ENCODE data around the gene SUZ12.
A peak's percentile ranks its signal among the peaks of the same experiment; 100 is the strongest.
"Not testable (repeated sequence)": the region's sequence is repeated elsewhere in the genome, so short reads cannot be mapped to it uniquely, and the experiment has no call there.

SUZ12 gene

GRCh38 chr17:31931756-31932155 is 5.1 kb upstream of the SUZ12 start:
- TF ChIP-seq POU6F1 (CRISPR knock-in tag; IDR thresholded peaks at IDR 0.05; ENCODE audit: borderline replicate concordance, low read depth) = no peak
- no peak for TF ChIP-seq ZNF8 (CRISPR knock-in tag; IDR thresholded peaks at IDR 0.05)
- no peak for TF ChIP-seq TOX (CRISPR knock-in tag; IDR thresholded peaks at IDR 0.05; ENCODE audit: borderline replicate concordance)
- no peak for TF ChIP-seq ZNF70 (CRISPR knock-in tag; IDR thresholded peaks at IDR 0.05)
- no peak for TF ChIP-seq ZNF565 (CRISPR knock-in tag; conservative IDR thresholded peaks at IDR 0.05; ENCODE audit: low read depth)
- TF ChIP-seq, protein P1, sequence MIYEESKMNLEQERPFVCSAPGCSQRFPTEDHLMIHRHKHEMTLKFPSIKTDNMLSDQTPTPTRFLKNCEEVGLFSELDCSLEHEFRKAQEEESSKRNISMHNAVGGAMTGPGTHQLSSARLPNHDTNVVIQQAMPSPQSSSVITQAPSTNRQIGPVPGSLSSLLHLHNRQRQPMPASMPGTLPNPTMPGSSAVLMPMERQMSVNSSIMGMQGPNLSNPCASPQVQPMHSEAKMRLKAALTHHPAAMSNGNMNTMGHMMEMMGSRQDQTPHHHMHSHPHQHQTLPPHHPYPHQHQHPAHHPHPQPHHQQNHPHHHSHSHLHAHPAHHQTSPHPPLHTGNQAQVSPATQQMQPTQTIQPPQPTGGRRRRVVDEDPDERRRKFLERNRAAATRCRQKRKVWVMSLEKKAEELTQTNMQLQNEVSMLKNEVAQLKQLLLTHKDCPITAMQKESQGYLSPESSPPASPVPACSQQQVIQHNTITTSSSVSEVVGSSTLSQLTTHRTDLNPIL (CRISPR knock-in tag; IDR thresholded peaks at IDR 0.05; ENCODE audit: low read depth) = no peak
- no peak for TF ChIP-seq CSDC2 (CRISPR knock-in tag; IDR thresholded peaks at IDR 0.05)
- TF ChIP-seq OSR1 (CRISPR knock-in tag; IDR thresholded peaks at IDR 0.05) = no peak
- ATAC-seq = no peak

DNA sequence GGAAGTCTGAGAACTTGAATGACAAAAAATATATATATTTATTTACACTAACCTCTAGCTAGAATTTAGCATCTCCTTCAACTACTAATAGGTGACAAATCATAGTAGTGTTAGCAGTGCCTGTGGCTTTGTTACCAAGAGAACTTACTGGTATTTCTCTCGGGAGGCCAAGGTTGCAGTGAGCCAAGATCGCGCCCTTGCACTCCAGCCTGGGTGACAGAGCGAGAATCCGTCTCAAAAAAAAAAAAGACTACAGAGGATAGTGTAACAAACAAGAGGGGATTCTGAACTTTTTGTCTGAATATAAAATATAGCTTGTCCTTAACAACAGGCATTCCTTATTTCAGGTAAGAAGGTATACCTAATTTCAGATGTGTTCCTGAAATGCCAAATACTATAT is 1.3 kb upstream of the SUZ12 start:
- TF ChIP-seq ARNTL (CRISPR knock-in tag; IDR thresholded peaks at IDR 0.05; ENCODE audit: borderline replicate concordance, low read depth) (no peak), TCF4 (CRISPR knock-in tag; IDR thresholded peaks at IDR 0.05; ENCODE audit: borderline replicate concordance) (no peak)
- ATAC-seq = no peak

DNA sequence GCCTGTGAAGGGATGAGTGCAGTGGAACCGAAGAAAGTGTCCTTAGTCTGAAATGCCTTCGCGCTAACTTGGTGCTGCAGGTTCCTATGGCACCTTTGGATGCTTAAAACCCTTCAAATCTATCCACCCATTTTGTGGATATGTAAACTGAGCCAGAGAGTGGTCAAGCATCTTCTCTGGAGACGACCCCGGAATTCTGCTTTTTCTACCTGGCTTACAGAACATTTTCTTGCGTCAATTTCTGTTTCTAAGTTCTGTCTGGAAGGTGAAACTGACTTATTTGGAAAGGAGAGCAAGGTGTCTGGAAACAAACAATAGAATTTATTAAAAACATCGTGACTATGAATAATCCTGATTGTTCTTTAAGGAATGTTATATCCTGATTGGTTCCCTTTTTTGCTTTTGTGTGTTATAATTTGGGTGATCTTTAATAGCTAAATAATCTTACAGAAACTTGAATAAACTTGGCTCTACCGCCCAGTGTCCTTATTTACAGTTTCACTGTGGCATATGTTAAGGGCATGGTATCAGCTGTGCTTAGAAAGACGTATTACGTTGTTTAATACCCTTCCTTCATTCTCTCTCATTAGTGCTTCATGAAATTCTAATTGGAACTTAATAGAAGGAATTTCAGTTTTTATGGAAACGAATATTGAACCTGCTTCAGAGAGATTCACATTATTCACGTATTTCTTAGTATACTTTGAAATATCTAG is 1.3 kb downstream of the SUZ12 start:
- not testable (repeated sequence) for ATAC-seq

GRCh38 chr17:31941916-31942315 is 5.1 kb downstream of the SUZ12 start:
- not testable (repeated sequence) for ATAC-seq

- not testable (repeated sequence) for ATAC-seq
Observed at GRCh38 chr17:31942396-31942795, 5.6 kb downstream of the SUZ12 start.

- not testable (repeated sequence) for ATAC-seq
Observed at GRCh38 chr17:31951953-31952352, 15.1 kb downstream of the SUZ12 start.

DNA sequence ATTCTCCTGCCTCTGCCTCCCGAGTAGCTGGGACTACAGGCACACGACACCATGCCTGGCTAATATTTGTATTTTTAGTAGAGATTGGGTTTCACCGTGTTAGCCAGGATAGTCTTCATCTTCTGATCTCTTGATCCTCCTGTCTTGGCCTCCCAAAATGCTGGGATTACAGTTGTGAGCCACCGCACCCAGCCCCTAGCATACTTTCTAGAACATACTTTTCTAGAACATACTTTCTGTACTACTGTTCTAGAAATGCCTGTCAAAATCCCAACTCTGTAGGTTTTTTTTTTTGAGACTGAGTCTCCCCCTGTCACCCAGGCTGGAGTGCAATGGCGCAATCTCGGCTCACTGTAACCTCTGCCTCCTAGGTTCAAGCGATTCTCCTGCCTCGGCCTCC is 27.3 kb downstream of the SUZ12 start:
- ATAC-seq = not testable (repeated sequence)

DNA sequence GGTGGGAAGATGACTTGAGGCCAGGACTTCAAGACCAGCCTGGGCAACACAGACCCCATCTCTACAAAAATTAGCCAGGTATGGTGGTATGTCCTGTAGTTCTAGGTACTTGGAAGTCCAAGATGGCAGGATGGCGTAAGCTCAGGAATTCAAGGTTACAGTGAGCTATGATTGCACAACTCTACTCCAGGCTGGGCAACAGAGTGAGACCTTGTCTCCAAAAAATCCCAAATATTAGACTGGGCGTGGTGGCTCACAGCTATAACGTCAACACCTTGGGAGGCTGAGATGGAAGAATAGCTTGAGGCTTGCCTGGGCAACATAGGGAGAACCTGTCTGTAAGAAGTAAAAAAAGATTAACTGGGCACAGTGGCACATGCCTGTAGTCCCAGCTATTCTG is 30.8 kb downstream of the SUZ12 start:
- no peak for ATAC-seq

GRCh38 chr17:31970416-31970815 is 33.6 kb downstream of the SUZ12 start:
- not testable (repeated sequence) for ATAC-seq

More for the DNA sequence above, 30.8 kb downstream of the SUZ12 start:
- no peak for TF ChIP-seq SNAI2 (CRISPR knock-in tag; IDR thresholded peaks at IDR 0.05)
- no peak for TF ChIP-seq RARB (CRISPR knock-in tag; IDR thresholded peaks at IDR 0.05)
- TF ChIP-seq PPARA (CRISPR knock-in tag; IDR thresholded peaks at IDR 0.05; ENCODE audit: borderline replicate concordance) = no peak
- TF ChIP-seq ZNF70 (CRISPR knock-in tag; IDR thresholded peaks at IDR 0.05) = no peak
- no peak for TF ChIP-seq ARNTL (CRISPR knock-in tag; IDR thresholded peaks at IDR 0.05; ENCODE audit: borderline replicate concordance, low read depth)
- no peak for TF ChIP-seq GLIS3 (CRISPR knock-in tag; IDR thresholded peaks at IDR 0.05)
- TF ChIP-seq TSHZ2 (CRISPR knock-in tag; IDR thresholded peaks at IDR 0.05) = no peak
- no peak for TF ChIP-seq BACH2 (CRISPR knock-in tag; IDR thresholded peaks at IDR 0.05; ENCODE audit: borderline replicate concordance)
- no peak for TF ChIP-seq POU6F1 (CRISPR knock-in tag; IDR thresholded peaks at IDR 0.05; ENCODE audit: borderline replicate concordance, low read depth)

- ATAC-seq = peak; percentile 58
Observed at GRCh38 chr17:31974269-31975071, 37.7 kb downstream of the SUZ12 start.

DNA sequence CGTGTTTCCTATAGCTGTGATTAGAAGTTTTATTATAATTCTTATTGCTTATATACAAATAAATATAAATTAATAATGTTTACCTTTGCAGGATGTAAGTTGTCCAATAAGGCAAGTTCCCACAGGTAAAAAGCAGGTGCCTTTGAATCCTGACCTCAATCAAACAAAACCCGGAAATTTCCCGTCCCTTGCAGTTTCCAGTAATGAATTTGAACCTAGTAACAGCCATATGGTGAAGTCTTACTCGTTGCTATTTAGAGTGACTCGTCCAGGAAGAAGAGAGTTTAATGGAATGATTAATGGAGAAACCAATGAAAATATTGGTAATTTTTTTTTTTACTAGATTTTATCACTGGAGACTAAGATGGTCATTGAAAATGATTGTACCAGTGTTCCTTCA is 38.6 kb downstream of the SUZ12 start:
- ATAC-seq = not testable (repeated sequence)

Measured in SK-N-SH treated with all-trans-retinoic acid at 6 μM for 48 hours (cell line).